HG03095 (cell line): ENCODE measurements around the gene APBB2.
A peak's percentile ranks its signal among the peaks of the same experiment; 100 is the strongest.
"Not testable (repeated sequence)": the region's sequence is repeated elsewhere in the genome, so short reads cannot be mapped to it uniquely, and the experiment has no call there.

Experiments
- ATAC-seq: cut with Tn5 transposase; IDR thresholded peaks from one replicate; pipeline ENCODE4 v1.9.1; 2021; ENCODE audit warnings: moderate library complexity; ENCODE audit not compliant: unreplicated experiment

APBB2 gene

DNA sequence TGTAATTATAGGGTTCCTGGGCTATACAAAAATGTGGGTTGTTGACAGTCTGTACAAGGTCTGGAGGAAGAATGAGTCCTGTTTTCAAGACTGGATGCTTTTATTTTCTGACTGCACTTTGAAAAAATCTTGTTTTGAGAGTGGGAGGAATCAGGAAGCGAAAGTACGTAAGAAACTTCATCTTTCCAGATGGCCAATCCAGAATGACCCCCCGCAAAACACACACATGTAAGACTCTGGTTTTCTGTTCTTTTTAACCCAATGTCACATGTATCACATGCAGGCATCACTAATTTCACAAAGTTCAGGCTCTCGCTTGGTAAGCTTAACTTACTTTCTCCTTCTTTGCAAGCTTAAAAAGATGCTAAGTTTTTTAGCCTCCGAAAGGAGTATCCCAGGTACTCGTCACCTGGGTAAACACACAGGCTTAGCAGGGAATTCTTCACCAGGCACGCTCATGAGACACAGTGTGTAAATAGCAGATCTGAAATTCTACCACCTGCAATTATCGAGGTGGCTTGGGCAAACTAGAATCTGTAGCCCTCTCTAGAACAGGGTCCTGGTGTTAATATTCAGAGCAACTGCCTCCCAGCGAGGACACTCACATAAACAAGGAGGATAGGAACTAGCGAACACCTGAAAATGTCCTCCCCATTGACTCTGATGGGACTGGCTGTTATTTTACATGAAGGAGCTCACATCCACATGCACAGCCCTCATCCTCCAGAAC, 373.9 kb downstream of the APBB2 start:
- peak; percentile 45 for ATAC-seq

DNA sequence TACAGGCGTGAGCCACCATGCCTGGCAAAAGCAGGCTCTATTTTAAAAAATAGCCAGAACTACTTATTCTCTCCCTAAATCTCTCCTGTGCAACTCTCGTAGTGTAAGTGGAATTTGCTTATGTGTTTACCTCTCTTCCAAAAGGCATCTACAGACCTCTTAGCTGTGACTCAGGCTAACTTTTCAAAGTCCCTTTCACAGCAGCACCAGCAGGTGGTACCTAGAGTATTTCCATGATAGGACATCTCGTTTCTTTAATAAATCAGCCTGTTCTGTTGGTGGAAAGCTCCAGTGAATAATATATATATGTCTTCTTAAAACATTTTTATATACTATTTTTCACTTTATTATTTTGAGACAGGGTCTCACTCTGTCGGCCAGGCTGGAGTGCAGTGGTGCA, 375.6 kb downstream of the APBB2 start:
- no peak for ATAC-seq

GRCh38 chr4:40837094-40837870, 377.1 kb downstream of the APBB2 start:
- no peak for ATAC-seq

DNA sequence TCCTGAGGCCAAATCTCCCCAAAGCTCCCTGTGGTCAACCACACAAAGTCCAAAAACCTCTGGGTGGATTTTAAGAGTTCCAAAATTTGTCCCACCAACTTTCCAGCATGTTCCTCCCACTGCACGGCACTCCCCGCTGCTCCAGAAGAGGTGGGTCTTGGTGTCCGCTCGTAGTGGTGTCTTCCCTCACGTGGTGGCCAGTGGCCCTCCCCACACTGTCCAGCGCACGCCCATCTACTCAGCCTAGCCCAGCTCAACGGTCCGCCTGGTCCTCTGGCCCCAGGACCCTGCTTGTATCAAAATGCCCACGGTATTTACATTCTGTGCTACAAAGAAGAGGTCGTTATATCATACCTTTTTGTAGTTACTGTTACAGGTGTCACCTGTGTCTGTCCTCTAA, 381.1 kb downstream of the APBB2 start:
- no peak for ATAC-seq

DNA sequence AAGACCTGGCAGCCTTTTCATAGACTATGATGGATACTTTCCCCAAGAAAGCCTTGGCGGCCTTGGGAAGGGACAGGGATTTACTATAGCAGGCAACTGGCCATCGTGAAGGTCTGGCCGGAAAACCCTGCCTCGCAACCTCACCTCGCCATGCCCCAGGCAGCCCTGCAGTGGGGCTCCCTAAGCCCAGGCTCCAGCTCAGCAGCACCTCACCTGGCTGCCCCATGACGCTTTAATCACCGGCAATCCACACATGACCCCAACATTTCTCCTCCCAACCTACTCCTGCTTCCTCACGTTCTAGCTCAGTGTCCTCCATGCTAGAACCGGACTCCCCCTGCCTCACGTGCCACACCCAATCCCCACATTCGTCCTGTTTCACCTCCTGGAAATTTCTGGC, 382.2 kb downstream of the APBB2 start:
- no peak for ATAC-seq

GRCh38 chr4:40831146-40831907, 383.0 kb downstream of the APBB2 start:
- ATAC-seq = no peak

GRCh38 chr4:40829586-40829985, 384.8 kb downstream of the APBB2 start:
- no peak for ATAC-seq

DNA sequence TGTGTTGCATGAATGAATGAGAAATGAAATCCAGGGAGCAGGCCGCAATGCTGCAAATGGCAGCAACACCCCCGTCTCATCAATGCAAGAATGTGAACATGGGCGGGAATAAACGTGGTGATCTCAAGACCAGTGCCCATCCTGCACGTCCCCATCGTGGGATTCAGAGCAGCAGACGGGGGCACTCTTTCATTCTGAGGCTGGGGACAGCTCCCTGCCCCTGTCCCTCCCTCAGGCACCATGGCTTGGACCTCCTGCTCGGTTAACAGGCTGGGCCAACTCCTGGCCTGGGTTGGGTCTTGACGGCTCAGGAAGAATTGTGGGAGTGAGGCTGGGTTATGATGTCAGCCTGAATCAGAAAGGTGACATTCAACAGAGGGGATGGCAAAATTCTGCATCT, 385.7 kb downstream of the APBB2 start:
- no peak for ATAC-seq

DNA sequence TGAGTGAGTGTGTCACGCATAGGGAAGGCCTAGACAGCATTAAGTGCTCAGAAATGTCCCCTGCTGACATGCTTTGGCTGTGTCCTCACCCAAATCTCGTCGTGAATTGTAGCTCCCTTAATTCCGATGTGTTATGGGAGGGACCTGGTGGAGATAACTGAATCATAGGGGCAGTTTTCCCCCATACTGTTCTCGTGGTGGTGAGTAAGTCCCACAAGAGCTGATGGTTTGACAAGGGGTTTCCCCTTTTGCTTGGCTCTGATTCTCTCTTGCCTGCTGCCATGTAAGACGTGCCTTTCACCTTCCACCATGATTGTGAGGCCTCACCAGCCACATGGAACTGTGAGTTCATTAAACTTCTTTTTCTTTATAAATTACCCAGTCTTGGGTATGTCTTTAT, 386.6 kb downstream of the APBB2 start:
- no peak for ATAC-seq

DNA sequence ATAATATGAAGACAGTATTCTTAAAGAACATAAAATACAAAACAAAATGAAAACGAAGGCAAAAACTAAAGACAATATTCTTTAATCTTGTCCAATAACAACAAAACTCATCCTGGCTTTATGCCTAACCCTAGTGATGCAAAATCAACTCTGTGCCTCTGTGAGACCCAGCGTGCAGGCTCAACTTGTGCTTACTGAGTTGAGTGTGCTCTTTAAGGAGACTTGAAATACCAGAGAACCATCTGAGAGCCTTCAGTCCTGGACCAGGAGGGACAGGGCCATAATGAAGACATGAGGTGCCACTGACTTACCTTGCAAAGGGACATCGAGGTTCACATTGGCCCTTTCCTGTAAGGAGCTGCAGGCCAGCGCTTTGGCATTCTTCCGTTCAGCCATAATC, 387.5 kb downstream of the APBB2 start:
- no peak for ATAC-seq

GRCh38 chr4:40825014-40825838, 389.1 kb downstream of the APBB2 start:
- ATAC-seq = no peak

- no peak for ATAC-seq
Observed at GRCh38 chr4:40822420-40823166, 391.7 kb downstream of the APBB2 start.

- no peak for ATAC-seq
Observed at GRCh38 chr4:40820101-40820500, 394.2 kb downstream of the APBB2 start.

DNA sequence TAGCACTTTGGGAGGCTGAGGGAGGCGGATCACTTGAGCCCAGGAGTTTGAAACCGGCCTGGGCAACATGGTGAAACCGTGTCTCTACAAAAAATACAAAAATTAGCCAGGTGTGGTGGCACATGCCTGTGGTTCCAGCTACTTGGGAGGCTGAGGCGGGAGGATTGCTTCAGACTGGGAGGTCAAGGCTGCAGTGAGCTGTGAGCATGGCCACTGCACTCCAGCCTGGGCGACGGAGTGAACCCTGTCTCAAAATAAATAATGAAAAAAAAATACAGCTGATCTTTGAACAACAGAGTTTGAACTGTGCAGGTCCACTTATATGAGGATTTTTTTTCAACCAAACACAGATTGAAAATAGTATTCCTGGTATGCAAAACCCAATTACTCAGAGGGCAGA, 397.2 kb downstream of the APBB2 start:
- not testable (repeated sequence) for ATAC-seq

DNA sequence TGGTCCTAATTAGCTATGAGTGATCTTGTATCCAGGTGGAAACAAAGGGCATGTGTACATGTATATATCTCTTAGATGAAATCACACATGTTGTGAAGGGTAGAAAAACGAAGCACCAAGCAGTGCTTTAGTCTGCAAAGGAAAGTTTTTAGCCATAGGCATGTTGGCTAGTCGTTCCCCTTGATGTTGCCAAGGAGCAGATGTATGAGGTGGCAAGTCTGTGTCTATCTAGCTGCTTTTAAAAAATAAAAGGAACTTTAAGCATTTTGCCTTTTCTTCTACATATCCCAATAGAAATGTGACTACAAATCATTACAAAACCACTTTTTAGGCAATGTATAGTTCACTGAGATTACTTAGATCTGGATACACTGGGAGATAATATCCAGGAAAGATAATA, 401.5 kb downstream of the APBB2 start:
- ATAC-seq = no peak

DNA sequence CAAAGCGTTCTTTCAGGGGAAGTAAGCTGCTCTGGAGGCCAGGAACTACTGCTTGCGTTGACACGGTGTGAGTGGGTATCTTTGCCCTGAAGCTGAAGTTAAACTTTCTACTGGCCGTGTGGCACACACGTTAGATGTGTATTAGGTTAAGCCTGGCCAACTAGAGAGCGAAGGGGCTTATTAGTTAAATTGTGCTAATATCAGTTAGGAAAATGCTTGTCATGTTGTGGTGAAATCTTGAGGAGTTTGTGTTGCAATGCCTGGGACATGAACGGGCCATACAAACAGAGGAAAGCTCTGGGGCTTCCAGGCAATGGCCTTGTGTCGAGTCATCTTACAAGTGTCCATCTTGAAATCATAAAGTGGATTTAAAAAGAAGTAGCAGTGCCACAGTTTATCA, 402.0 kb downstream of the APBB2 start:
- no peak for ATAC-seq

- no peak for ATAC-seq
Observed at GRCh38 chr4:40811956-40812355, 402.4 kb downstream of the APBB2 start.

- no peak for ATAC-seq
Observed at GRCh38 chr4:40808926-40809457, 405.4 kb downstream of the APBB2 start.

DNA sequence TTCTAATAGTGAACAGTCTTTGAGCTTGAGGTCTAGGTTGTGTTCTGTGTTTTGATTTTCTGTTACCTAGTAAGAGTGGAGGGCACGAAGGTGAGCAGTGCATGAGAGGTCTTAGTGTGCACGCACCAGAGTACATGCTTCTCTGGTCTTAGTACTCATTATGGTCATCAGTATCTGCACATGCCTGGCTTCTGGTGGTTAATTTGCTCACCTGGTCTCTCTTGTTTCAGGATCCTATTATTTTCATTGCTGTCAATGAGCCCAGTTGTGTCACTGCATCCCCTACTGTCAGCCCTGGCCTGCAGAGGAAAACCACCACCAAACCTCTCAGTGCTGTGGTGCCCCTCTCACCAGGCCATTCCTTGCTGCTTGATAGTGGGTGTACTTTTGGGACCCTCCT, 409.7 kb downstream of the APBB2 start:
- no peak for ATAC-seq

DNA sequence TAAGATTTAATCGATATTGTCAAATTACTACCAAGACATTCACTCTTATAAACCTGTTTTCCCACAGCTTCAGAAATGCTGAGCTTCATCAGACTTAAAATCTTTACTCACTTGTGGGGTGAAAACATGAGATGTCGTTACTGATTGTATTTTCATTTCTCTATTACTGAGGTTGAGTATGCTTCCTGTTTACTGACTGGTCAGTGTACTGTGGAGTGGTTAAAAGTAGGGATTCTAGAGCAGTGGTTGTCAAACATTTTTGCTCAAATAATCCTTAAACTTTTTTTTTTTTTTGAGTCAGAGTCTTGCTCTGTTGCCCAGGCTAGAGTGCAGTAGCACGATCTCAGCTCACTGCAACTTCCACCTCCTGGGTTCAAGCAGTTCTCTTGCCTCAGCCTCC, 414.3 kb downstream of the APBB2 start:
- peak; percentile 86 for ATAC-seq
